GM19455 (cell line): Measurements from ENCODE around the gene EFNB2.

Experiments used
- ATAC-seq: cut with Tn5 transposase; IDR thresholded peaks from one replicate; pipeline ENCODE4 v1.9.1; 2021; ENCODE audit not compliant: unreplicated experiment

The EFNB2 gene

DNA sequence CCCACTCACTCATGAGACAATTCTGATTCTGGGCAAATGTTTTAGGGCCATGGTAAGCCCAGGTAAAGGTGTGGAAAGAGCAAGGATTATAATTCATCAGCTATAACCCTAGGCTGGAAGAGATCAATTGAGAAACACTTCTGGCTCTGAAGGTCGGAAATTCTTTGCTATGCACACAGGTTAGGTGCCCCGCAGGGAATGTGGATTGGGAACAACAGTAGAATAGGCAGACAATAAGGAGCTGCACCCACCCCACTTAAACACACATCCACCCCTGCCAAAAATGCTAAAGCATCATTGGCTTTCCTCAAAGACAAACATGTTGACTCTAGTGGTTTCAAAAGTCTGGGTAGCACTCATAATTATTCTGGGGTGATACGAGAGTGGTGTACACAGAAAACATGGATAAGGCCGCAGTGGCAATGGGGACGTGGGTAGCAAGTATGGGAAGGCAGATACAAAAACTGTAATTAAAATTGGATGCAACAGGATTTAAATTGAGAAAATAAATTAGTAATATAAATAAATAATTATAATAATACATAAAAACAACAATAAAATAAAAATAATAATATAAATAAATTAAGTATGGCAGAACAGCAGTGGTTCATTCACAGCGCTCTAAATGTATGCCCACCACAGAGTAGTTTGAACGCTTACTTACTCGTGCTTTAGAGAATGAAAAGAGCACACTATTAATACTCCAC, 8.6 kb downstream of the EFNB2 start:
- no peak for ATAC-seq

DNA sequence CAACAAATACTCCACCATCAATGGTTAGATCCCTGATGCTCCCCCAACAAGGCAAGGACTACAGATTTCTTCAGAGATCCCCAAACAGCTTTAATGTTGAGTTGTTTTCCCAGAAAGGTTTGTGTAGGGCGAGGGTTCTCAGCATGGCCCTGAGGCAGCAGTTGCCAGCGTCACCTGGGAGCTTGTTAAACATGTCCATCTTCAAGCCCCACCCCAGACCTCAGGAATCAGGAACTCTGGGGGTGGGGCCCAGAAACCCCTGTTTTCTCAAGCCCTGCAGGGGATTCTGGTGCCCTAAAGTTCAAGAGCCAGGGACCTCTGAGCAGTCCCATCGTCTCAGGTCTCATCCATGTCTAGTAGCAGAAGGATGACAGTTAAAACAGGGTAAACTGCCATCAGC, 9.6 kb downstream of the EFNB2 start:
- no peak for ATAC-seq

DNA sequence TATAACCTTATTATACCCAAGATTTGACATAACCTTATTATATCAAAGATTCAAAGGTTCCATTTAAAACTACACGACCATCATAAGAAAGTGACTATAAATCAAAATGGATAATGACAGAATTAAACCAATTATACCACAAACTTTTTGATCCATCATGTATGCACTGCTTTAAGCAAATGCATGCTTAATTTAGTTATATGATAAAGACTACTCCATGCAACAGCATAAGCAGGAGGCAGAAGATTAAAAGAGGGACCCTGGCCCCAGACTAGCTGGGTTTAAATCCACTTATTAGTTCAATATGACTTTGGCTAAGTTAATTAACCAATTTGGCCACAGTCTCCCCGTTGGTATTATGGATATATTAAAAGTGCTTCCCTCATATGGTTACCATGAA, 11.4 kb downstream of the EFNB2 start:
- ATAC-seq = no peak

DNA sequence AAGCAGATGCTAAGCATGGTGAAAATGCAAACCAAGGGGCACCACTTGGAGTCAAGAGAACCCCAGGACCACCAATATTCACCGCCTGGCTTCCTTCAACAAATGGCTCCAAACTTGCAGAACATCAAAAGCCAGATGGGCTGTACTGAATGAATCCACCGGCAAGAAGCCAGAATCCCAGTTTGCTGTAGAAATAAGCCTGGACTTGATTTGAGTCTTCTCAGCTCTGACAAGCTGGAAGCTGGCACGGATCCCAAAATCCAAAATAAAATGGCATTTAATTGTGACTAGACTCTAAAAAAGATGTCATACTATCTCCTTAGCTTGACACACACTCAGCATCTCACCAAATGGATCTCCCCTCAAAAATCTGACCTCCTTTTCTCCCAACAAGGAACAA, 11.9 kb downstream of the EFNB2 start:
- ATAC-seq = no peak

DNA sequence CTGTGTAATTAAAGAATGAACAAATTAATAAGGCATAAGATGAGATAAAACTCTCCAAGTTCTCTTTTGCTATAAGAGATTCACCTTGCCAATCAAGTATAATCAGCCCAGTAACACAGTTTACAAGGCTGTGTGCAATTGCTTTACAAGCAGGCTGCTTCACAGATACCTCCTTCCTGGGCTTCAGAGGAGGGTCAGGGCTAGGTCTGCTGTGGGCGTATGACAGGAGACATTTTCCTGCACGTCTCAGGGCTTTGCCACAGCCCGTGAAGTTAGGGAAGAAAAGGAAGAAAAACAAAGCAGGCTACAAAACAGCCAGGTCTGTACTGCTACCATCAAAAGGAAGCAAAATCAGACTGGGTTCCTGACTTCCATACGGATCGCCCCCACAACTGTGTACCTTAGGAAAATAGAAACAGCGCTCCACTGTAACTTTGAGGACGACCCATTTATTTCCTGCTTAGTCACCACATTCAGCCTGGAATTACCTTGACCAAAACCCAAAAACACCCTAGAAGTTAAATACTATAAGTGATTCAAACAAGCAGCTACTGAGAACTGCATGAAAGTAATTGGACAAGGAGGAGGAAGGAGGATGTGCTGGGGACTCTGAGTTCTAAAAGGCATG, 12.4 kb downstream of the EFNB2 start:
- no peak for ATAC-seq

DNA sequence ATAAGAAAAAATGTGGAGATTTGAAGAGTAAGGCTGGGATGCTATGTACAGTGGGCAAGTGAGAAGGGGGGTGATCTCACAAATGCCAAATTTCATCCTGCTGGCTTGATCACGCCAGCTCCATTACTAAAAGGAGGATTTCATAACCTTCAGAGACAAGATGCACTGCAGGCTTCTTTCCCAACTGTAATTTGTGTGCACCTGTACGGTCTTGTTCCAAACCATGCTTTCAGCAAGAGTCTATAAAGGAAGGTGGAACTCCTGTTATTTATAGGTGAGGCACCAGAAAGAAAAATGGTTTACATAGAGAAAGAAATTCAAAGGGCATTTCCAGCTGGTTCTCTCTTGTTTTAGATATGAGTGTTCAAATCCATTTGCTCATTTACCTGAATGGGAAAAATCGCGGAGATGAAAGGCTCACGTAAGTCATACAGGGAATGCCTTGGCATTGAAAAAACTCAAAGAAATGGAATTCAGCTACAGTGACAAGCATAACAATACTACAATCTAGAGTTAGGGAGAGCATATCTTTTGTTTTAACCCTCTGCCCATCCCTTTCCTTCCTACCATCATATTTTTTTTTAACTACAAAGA, 13.3 kb downstream of the EFNB2 start:
- ATAC-seq = no peak

DNA sequence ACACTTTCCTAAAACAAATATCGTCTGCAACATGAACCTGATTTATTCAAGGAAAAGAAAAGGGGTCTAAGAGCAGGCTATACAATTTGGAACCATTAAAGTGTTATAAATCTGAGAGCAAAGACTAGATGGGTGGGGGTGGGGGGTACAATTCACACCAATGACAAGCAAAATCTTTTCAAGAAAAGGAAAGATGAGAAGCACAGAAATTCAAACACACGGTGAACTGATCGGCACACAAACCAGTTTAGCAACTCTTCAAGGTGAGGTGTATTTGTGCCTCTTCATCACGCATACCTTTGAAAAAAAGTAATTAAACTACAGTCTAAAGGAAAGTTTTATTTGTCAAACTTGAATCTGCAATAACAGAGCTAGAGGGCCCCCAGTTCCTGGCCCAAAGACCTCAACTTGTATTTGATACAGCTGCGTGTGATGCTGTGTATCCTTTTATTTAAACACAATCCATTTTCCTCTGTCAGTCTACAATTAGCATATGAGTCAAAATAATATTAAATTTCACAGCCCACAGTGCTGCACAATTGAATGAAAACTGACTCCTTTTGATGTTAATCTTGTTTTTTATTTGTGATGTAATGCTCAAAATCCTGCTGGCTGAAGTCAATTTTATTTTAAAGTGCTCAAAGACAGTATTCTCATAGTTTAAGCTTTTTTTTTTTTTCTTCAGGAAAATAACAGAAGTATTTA, 14.2 kb downstream of the EFNB2 start:
- no peak for ATAC-seq

DNA sequence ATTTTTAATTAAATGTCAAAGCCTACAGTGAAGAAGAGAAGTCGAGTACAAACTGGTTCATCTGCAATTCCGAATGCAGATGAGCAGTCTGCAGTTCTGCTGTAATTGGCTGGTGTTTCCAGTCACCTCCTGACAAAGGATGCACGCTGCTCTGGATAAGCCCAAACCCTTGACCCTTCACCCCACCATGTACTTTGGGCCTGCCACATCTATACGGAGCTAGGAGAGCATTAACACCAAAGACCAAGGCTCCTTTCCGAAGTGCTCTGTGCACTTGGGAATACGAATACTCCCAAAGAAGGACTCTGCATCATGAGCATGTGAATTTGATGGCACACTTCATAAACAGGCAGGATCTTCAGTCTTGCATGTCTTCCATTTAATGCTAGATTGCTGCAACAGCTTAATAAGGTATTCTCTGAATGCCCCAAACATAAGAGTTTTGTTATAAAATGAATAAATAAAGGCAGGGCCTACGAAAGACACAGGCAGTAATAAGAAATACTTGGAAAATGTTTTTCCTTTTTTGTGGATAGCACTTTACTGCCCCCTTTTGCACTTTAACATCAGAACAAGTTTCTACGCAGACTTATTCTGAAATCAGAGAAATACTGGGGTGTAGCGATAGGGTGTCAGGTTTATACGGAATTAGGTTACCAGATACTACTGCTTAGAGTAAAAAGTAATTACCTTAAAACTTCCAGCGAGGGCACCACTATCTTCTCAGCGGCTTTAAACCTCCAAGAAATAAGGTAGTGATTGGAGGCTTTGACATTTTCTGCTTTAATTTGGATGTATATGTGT, 15.0 kb downstream of the EFNB2 start:
- no peak for ATAC-seq

DNA sequence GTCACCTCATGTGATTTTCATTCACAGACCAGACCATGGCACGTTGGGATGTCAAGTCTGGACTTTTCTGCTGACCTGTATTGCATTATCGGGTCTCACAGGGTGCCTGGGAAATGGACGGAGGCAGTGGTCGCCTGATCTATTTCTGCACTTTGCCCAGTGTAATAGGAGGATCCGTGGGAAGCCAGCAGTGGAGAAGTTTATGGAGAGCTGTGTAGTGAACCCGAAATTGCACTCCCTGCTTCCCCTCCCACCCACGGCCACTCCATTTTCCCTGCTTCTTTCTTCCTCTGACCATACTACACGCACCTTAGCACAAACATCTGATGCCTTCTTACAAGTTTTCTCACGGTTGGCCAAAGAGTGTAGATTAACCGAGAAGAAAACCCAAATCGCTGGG, 16.9 kb downstream of the EFNB2 start:
- ATAC-seq = no peak

DNA sequence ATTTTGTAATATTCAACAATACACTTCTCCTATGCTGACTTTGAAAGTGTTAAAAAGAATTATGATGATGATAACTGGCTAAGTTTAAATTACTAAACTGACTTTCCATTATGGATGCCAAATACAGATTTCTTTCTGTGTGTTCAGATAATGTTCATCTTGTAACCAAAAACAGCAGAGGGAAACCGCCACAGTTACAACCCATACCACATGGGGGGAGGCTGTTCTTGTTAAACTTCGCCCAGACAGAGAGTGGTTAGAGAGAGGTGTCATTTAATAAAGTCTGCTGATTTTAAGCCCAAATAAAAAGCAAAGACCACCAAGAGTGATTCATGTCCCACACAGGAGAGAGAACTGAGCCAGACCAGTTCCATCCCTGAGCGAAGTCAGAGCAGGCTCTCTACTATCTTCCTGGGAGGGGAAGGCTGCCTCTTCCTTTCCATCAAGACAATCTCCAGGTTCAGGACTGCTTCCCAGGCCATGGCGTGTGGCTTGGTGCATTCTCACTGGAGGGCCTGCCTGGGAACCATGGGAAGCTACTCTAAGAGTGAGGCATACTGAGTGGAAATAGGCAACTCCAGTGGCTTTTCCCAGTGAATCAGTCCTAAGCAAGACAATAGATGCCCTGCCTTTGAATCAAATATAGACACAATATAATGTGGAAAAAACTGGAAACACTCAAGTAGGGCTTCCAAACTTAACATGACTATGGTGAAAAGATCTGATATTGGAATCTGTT, 18.2 kb downstream of the EFNB2 start:
- no peak for ATAC-seq

DNA sequence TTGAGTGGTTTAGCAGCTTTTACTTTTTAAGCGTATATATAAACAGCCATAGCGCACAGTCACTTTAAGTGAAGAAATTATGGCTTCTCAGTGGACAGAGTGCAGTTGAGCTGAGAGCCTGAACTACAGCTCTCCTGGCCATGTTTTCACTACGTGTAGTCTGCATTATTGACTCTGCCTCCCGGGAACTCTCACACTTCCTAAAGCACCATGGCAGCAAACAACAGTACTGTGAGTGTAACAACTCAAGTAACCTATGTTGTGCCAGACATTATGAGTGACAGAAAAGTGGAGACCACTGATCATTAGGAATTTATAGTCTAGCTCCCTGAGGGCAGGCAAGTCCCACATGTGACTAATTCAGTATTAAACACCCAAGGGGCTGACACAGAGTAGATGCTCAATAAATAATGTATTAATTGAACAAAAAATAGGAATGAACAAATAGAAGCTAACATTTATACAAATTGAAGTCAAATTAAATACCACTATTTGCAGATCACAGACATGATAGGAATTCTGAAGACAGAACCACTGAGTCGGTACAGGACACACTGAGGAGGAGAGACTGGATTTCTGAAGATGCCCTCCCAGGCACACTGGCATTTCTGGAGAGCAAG, 19.7 kb downstream of the EFNB2 start:
- no peak for ATAC-seq

DNA sequence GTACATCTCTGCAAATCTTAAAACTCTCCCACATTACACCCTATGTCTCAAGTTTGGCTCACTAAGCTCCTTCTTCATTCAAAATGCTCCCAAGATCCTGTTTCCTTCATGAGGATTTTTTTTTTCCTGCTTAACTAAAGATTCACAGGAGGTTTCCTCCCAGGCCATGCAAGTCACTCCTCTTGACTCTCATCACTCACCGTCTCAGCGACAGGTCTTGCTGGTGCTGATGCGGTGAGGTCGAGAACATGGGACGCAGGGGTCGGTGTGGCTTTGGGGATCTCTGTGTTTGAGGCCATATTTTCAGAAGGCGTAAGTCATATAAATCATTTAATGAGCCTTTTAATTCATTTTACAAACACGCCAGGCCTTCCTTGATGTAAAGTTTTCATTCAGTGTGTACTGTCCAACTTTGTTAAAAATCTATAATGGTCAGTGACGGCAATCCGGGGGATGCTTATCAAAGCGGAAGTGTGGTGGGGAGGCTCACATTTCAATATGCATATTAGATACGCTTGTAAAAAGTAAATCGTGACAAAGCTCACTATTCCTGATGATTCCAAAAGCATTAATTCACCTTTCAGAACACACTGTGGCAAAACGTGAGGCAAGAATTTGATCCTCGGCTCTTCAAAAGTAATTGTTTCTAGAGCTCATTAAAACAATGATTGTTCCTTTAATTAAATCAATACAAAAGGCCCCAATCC, 20.4 kb downstream of the EFNB2 start:
- no peak for ATAC-seq

DNA sequence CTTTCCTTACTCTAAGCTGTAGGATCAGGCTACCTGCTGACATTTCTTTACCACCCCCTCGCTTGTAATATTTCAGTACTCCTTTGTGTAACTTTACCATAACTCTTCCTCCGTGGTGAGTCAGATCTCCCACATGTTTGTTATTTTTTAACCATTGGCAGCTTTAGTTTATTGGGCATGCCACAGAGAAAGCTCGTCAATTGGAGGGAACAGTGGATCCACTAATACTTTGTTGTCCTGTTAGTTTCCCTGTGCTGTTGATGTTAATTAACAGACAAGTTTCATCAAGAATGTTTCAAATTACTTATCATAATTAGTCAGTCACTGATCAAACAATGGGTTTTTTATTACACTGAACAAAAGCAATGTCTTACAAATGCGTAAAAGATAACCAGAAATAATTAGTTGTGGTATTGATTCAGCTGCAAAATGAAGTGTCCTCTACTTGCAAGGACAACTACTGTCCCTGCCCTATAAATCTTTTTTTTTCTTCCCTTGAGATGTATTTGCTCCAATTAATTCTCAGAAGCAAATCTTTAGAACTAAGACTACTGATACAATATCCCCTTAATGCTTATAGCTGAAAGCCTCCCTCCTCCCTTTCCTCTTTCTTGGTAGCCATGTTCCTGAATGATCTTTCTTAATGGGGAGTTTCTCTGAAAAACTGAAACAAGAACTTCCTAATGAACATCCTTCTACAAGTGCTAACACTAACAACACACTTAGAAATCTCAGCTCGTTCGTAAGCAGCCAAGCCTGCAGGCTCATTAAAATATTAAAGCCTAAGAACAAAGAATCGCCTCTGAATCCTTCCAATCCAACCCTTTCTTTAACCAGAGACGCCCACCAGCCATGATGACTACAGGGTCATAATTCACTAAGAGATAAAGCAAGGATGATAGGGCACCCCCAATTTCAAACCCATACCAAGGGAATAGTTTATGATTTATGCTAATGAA, 22.2 kb downstream of the EFNB2 start:
- ATAC-seq = no peak

DNA sequence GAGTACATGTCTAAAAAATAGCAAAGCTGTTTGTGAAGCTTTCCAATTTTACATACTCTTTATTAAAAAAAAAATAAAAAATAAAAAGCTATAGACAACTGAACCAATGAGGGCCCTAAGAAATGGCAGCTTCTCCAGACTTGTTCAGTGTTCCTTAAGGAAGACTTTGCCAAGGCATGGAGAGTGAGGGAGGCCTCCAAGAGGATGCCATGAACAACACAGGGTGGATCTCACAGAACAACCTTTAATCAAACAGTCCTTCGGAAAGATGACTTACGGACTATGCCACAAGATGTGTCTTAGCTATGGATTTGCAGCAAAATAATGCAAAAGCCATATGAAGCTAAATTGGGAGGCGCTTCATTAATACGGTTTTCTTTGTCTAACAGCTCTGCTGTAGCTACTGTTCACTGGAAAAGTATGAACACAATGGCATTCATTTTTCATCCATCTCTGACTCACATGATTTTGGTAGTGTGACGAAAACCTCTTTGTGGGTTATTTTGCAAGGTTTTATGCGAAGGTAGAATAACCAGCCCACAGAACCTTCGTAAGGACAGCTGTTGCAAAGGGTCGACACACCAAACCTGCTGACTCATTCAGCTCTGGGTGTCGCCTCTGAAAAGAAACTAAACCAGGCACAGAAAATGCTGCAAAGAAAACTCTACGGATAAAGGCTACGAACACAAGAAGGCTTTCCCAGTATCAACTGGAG, 27.7 kb downstream of the EFNB2 start:
- no peak for ATAC-seq

DNA sequence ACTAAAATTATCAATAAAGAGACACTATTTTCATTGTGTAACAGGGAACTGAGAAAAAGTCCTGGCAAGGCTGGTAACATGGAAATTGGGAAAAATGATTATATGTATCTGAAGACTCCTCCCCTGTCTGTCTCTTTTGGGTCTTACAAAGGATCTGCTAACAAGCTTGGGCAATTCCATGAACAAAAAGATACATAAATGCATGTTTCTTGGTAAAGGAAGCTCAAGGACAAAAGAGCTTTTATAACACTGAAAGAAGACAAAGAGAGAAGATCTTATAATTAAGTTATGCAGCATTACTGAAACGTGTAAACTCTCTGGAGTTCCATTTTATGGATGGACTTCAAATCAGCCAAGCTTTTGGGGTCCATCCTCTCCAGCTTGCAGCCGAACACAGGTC, 29.2 kb downstream of the EFNB2 start:
- ATAC-seq = no peak

DNA sequence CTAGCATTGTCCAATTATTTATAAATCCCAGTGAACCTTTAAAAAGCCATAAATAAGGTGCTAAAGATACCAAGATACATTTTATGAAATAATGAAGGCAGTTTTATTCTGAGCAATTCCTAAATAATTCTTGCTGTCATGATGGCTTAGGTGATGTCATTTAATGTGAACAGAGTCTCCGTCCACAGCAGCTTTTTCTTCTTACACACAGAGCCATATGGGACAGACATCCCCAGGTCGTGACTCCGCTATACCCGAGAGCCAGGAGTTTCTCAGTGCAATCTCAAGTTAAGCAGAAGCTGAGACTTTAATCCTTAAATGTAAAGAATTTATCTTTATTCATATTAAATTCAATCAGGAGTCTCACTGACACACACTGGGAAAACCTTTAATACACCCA, 29.7 kb downstream of the EFNB2 start:
- ATAC-seq = no peak

DNA sequence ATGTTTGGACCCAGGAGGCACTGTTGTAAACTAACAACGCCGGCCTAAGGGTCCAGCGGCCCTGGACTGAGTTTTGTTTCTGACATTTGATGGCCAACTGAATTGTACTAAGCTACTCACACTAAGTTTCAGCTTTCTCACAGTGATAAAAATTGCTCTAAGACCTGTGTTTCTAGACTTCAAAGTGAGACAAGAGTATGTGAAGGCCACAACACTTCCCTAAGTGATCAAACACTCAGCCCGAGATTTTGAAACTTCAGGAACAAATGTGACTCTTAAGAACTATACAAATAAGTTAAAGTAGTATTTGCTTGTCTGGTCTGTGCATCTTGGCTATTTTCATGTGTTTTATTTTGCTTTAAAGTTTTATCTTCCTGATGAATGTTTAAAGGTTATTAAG, 30.2 kb downstream of the EFNB2 start:
- no peak for ATAC-seq
